ENCODE data around the gene CFDP1.

GRCh38 chr16:75379911-75380847, 53.1 kb downstream of the CFDP1 start:
- no peak for TF ChIP-seq GATA2 (IDR thresholded peaks at IDR 0.05; ENCODE audit: low read depth, low read length)
- TF ChIP-seq GATA3 (IDR thresholded peaks at IDR 0.05; ENCODE audit: low read depth, low read length) = no peak
